Activated CD8-positive, alpha-beta memory T cell treated with anti-CD3 and anti-CD28 coated beads, Interleukin-2, amount 50 U/mL, for 4 hours (primary cell): ENCODE data around the gene RAP1GAP.
"Not testable (repeated sequence)": the region's sequence is repeated elsewhere in the genome, so short reads cannot be mapped to it uniquely, and the experiment has no call there.

Source experiments
- DNase-seq: peaks from one replicate; pipeline ENCODE4 v3.0.0-alpha.2; 2020

The RAP1GAP gene

DNA sequence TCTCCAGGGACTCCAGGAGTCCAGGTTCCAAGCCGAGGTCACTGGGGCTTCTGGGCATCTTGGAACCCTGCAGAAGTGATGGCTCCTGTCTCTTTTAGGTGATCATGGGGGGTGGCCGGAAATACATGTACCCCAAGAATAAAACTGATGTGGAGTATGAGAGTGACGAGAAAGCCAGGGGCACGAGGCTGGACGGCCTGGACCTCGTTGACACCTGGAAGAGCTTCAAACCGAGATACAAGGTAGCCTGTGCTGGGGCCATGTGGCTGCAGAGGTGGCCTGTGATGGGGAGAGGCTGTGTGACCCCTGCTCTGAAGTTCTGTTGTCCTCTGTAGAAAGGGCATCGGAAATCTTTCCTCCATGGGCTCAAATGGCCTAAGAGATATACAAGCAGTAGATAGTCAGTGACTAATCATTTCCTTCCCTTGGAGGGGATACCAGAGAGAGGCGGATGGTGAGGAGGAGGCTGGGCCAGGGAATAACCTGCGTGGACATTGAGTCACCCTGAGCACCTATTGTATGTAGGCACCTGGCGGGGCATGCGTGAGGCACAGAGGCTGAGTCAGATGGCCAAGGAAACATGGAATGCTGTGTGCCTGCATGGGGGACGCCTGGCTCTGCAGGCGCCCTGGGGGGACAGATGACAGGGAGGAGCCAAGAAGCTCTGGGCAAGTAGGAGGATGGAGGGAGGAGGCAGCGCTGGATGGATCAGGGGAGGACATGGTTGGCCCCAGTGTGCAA, 101.0 kb downstream of the RAP1GAP start:
- no peak for DNase-seq

DNA sequence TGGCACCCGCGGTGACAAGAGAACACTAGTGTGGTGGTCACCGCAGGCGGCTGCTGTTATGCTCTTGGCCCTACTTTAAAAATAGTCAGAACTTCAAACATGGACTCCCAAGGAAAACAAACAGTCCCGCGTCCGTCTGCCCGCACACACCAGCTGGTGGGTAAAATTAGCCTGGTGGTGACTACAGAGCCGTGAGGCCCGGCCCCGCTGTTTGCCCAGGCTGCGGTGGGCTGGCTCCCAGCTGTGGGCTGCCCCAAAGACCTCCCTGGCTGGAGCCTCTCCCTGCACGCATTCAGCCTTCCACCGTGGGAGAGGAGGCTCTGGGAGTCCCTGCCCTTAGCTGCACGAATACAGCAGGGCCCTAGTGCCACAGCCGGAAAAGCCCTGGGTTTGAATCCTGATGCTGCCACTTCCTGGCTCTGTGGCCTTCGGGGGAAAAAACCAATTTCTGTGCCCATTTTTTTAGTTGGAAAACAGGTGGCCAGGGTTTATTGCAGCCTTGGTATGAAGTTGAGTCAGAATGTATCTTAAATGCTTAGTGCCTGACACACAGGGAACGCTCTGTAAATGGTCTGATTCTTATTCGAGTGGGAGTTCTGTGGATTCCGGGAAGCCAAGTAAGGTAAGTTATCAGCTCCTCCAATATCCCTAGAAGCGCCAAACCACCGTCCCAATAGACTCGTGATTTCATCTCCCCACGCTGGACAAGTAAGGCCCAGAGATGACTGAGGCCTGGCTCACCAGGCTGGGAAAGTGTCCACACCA, 101.7 kb downstream of the RAP1GAP start:
- no peak for DNase-seq

DNA sequence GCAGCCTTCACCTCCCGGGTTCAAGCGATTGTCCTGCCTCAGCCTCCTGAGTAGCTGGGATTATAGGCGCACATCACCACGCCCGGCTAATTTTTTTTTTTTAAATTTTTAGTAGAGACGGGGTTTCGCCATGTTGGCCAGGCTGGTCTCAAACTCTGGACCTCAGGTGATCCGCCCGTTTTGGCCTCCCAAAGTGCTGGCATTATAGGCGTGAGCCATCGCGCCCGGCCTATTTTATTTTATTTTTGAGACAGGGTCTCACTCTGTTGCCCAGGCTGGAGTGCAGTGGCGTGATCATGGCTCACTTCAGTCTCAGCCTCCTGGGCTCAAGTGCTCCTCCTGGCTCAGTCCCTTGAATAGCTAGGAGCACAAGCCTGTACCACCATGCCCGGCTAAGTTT, 102.8 kb downstream of the RAP1GAP start:
- DNase-seq, result not testable (repeated sequence)

DNA sequence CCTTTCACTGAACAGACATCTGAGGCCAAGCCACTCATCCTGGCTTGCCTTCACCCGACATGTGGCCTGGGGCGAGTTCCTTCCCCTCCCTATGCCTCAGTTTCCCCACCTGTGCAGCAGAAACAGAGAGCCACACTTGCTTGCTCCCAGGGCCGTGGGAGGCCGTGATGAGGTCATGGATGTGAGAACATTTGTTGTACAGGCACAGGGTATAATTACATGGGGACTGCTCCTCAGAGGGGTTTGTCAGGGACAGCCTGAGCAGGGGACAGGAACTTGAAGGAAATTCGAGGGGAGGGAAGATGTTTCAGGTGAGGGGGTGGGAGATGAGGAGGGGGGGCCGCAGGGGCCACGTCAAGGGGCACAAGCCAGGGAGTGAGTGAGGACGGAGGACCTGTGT, 103.9 kb downstream of the RAP1GAP start:
- DNase-seq, result no peak

DNA sequence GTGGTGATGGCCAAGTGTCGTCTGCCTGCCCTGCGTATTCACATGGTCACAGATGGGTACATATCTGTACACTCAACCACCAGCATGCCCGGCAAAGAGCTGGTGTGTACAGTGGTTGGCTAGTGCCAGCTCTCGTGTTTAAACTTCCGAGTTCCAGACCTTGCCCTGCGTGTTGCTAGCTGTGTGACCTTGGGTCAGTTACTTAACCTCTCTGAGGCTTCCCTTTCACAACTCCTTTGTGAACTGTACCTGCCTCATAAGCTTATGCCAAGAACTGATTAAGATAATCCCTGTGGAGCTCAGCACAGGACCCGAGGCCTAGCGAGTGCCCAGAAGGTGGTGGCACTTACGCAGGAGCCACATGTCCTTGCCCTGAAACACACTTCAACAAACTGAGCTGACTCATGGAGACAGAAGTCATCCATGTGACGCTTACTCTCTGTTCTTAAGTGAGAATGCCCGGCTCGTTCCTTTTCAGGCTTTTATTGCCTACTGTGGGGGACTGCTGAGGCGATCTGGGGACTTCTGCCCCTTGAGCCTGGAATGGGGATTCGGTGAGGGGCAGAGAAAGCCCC, 104.5 kb downstream of the RAP1GAP start:
- DNase-seq, result no peak

DNA sequence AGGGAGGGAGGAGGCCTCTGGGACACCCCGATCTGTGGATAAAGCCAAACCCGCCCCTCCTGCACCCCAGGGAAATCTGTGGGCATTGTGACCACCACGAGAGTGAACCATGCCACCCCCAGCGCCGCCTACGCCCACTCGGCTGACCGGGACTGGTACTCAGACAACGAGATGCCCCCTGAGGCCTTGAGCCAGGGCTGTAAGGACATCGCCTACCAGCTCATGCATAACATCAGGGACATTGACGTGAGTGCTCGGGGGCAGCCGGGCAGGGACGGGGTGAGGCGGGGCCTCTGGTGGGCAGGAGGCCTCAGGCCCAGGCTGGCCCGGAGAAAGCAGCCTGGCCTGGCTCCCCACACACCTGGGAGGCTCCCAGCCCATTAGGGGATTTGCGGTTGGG, 105.2 kb downstream of the RAP1GAP start:
- DNase-seq, result no peak

DNA sequence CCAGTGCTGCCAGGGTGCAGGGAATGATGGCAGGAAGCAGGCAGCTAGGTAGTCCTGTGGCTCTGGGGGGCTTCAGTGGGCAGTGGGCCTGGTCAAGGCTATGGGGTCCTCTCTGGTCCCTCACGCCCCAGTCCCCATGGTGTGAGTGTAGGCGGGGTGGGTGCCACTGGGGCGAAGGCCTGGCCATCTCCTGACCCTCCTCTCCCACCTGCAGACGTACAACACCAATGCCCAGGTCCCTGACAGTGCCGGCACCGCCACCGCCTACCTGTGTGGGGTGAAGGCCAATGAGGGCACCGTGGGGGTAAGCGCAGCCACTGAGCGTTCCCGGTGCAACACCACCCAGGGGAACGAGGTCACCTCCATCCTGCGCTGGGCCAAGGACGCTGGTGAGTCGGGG, 106.3 kb downstream of the RAP1GAP start:
- DNase-seq, result no peak

DNA sequence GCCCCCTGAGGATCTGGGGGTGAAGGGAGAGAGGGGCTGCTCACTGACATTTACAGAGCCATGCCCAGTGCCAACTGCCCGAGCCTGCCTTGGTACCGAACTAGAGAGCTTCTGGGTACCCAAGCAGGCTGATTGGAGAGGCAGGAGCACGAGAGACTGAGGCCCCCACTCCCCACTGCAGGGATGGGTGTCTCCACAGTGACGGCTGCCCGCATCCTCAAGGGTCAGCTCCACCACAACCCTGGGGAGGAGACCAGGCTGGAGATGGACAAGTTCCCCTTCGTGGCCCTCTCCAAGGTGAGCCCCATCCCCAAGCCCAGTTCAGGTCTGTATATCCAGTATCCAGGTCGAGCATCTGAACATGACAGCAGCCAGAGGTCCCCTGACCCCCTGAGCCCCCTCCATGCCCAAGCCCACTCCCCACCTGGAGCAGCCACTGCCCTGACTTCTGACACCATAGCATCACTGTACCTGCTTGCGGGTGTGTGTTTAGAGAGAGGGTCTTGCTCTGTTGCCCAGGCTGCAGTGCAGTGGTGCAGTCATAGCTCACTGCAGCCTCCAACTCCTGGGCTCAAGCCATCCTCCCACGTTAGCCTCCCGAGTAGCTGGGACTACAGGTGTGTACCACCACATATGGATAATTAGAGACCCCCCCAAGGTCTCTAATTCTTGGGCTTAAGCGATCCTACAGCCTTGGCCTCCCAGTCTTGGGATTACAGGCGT, 108.1 kb downstream of the RAP1GAP start:
- DNase-seq, result no peak

DNA sequence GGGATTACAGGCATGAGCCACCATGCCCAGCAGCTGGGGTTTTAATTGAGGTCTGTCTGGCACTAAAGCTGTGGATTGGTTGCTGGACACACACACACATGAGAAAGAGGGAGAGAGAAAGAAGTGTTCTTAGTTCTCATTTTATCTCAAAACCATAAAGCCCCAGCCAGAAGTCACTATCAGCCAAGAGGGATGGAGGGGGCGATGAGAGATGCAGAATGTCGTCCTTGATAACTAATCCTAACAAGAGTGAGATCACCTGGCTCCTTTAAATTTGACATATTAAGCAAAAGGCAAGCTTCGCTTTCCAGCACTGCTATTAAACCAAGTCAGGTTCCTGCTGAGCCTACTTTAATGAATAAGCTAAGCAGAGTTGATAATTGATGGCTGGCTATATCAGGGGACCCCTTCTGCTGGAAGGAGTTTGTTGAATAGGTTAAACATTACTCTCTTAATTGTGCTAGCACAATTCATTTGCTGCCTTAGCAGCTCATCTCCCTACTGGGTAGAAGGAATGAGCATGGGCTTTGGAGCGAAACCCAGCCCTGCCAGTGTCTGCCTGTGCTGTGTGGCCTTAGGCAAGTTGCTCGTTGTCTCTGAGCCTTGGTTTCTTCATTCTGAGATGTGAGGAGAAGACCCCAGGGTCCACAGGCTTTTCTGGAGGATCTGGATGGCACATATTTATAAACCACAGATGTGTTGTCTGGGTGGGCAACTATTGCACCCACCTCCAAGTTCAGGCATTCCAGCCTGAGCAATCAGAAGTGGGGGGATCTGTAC, 109.2 kb downstream of the RAP1GAP start:
- no peak for DNase-seq

DNA sequence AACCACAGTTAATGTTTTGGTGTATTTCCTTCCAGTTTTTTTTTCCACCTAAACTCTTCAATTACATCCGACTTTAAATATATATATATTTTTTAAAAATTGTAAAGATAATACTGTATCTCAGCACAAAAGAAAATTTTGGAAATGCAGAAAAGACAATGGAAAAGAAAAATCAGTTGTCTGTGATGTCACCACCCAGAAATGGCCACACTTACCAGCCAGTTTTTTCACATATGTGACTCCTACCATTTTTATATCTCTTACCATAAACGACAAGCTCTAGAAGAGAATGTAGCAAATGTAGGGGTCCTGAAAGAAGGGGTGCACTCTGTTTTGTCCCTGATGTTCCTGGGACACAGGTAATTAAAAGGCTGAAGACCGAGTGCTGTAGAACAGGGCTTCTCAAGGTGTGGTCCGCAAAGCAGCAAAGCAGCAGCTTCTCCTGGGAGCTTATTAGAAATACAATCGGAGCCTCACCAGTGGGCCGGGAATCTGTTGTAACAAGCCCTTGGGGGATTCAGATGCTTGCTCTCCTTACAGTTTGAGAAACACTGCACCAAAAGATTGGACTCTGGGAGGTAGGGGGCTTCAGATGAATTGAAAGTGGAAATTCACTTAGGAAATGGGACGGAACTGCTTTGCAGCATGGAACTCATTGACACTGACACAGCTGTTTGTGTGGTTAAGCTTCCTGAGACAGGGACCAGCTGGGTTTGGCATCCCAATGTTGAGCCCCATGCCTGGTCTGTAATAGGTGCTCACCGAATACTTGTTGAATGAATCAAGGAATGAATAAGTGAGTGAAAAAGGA, 115.8 kb downstream of the RAP1GAP start:
- no peak for DNase-seq

DNA sequence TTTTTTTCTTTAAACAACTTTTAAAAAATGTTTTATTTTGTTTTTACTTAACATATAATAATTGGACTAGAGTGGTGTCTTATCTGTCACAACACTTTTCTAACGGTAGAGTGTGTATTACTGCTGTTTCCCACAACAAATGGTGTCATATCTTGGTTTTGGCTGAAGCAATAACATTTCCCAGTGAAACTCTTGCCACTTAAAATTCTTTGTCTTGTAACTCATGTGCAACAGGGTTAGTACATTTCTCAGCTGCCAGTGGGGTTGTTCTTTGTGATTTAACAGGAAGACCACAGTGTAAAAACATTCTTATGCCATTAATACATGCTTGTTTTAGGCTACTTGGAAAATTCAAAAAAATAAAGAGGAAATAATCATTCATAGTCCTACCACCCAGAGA, 116.4 kb downstream of the RAP1GAP start:
- no peak for DNase-seq

DNA sequence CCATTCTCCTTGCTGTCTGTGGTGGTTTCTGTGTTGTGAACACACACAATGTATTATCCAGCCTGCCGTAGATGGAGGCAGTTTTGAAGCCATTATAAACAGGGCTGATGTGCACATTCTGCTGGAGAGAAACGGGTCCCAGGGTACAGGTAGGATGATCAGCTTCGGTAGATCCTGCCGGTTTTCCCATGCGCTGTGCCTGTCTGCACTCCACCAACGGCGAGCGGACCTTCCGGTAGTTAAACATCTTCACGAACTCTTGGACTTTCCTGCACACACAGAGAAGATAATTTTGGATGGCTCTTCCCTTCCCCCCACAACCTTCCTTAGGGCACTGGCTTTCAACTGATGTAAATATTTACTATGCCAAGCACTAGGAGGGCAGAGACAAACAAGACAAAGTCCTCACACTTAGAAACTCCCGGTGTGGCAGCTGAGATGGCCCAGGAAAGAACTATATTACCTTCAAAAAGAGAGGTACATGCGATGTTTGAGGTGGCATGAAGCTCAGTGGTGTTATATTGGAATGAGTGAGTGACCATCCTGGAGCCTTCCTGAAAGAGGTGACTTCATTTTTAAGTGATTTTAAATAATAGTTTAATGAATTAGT, 118.2 kb downstream of the RAP1GAP start:
- DNase-seq, result no peak

DNA sequence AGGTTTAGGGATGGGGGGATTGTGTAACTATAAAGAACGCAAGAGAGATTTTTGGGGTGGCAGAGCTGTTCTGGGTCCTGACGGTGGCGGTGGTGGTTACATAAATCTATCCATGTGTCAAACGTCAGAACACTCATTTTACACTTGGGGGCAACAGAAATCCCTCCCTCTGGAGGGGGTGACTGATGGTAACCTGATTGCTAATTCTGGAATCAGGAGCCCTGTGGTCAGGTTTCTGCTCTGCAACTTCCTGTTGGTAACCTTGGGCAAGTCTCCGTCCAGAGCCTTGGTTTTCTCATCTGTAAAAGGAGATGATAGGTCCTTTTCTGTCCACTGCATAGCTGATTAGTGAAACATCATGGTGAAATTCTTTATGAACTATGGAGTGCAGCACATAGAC, 119.1 kb downstream of the RAP1GAP start:
- DNase-seq, result no peak

DNA sequence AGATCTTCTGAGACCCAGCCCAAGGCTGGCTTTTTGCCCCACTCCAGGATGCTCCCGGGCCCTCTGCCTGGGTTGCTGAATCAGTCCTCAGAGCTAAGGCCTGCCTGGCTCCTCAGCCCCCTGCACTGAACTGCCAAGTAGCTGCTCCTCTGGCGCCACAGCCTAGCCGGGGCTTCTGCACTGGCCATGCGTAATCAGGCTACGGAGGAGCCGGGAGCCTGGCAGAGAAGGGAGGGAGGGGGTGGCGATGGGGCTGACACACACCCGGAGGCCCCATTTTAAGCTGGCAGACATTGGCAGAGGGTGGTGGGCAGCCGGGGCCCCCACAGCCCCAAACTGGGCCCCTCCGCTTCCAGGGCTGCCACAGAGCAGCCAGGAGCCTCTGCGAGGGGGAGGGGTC, 121.3 kb downstream of the RAP1GAP start:
- no peak for DNase-seq
